SK-N-SH (cell line): ENCODE measurements around the gene S100A6. TPM values are rescaled to one million over a fixed set of nuclear protein-coding genes. Genes with fewer than 3 reads are reported as not detected.

Source experiments
- CTCF ChIA-PET: fragments of 300-600, 350-600 bp; formaldehyde crosslinking; extraction: SDS; loops from one replicate; lab custom pipeline; 2021; lab: Yijun Ruan, JAX
- POLR2A ChIA-PET: fragments of 350-600 bp; sonication (Branson Sonifier 250); formaldehyde crosslinking; extraction: SDS; loops from one replicate; lab custom pipeline; 2020; ENCODE audit warnings: antibody characterized with exemption, inconsistent platforms; lab: Yijun Ruan, JAX
- DNase-seq: peaks from one replicate; pipeline ENCODE4 v3.0.0; 2012
- H2AFZ ChIP-seq: fragments of 200-600 bp; sonication (generic); 2 replicates; pipeline ENCODE4 v1.8.1; 2016; ENCODE audit warnings: antibody characterized with exemption, mild to moderate bottlenecking, low read depth
- H3F3A ChIP-seq: fragments of 200-600 bp; sonication (generic); replicated peaks from 2 replicates; pipeline ENCODE3; 2016; ENCODE audit warnings: antibody characterized with exemption, mild to moderate bottlenecking; ENCODE audit not compliant: insufficient read depth
- H3K27ac ChIP-seq, 2 experiments: fragments of 200-500 bp in 1 of 2; fragments of 200-600 bp in 1 of 2; sonication (Bioruptor generic) in 1 of 2; sonication (generic), shearing (Covaris generic) in 1 of 2; 2 replicates each; pipeline versions ENCODE4 v1.5.1 to v1.6.1; 2014 to 2016; ENCODE audit warnings: low read depth in 2 of 2, inconsistent platforms in 1 of 2, low read length in 1 of 2, mild to moderate bottlenecking in 1 of 2, mixed read lengths in 1 of 2
- H3K27me3 ChIP-seq: fragments of 200-600 bp; sonication (generic), shearing (Covaris generic); 2 replicates; pipeline ENCODE4 v1.6.1; 2016; ENCODE audit warnings: mixed run types; ENCODE audit not compliant: insufficient read depth
- H3K36me3 ChIP-seq, 2 experiments: fragments of 200-500 bp in 1 of 2; fragments of 200-600 bp in 1 of 2; sonication (Bioruptor generic) in 1 of 2; sonication (generic) in 1 of 2; replicated peaks in 1 of 2; 2 replicates each; pipeline versions ENCODE3 to v1.5.1; 2014 to 2016; ENCODE audit warnings: low read length in 1 of 2, mild to moderate bottlenecking in 1 of 2; ENCODE audit not compliant: insufficient read depth in 2 of 2, control insufficient read depth in 1 of 2
- H3K4me1 ChIP-seq, 2 experiments: fragments of 200-500 bp in 1 of 2; fragments of 200-600 bp in 1 of 2; sonication (Bioruptor generic) in 1 of 2; sonication (generic), shearing (Covaris generic) in 1 of 2; 2 replicates each; pipeline versions ENCODE4 v1.5.1 to v1.6.1; 2014 to 2016; ENCODE audit warnings: low read depth in 1 of 2, low read length in 1 of 2, mixed run types in 1 of 2; ENCODE audit not compliant: insufficient read depth in 2 of 2, control insufficient read depth in 1 of 2
- H3K4me2 ChIP-seq: fragments of 200-600 bp; sonication (generic), shearing (Covaris generic); 2 replicates; pipeline ENCODE4 v1.6.1; 2017; ENCODE audit warnings: mixed run types
- H3K4me3 ChIP-seq, 2 experiments: fragments of 200-500 bp in 1 of 2; fragments of 200-600 bp in 1 of 2; sonication (Bioruptor generic) in 1 of 2; sonication (generic), shearing (Covaris generic) in 1 of 2; 2 replicates each; pipeline versions ENCODE4 v1.5.1 to v1.8.1; 2014 to 2016; ENCODE audit warnings: low read depth in 2 of 2, inconsistent platforms in 1 of 2, low read length in 1 of 2, mild to moderate bottlenecking in 1 of 2, mixed read lengths in 1 of 2, moderate library complexity in 1 of 2
- H3K79me2 ChIP-seq: fragments of 200-600 bp; sonication (generic); 2 replicates; pipeline ENCODE4 v1.8.1; 2017; ENCODE audit warnings: mild to moderate bottlenecking; ENCODE audit not compliant: insufficient read depth
- H3K9ac ChIP-seq: fragments of 200-600 bp; sonication (generic); 2 replicates; pipeline ENCODE4 v1.6.1; 2017; ENCODE audit warnings: mixed run types
- H3K9me2 ChIP-seq: fragments of 200-600 bp; sonication (generic); 2 replicates; pipeline ENCODE4 v1.6.1; 2017; ENCODE audit warnings: mixed run types
- H3K9me3 ChIP-seq: fragments of 200-600 bp; sonication (generic); 2 replicates; pipeline ENCODE4 v1.6.1; 2017; ENCODE audit warnings: mixed run types, mild to moderate bottlenecking, moderate library complexity
- H4K20me1 ChIP-seq: fragments of 200-600 bp; sonication (generic); 2 replicates; pipeline ENCODE4 v1.6.1; 2017; ENCODE audit warnings: mild to moderate bottlenecking, mixed run types; ENCODE audit not compliant: insufficient read depth
- ELF1 ChIP-seq: IDR thresholded peaks from 2 replicates; pipeline ENCODE4 v1.4.0; 2012
- EP300 ChIP-seq, 2 experiments: IDR thresholded peaks; 2 replicates each; pipeline versions ENCODE4 v1.4.0 to v1.6.1; 2012; ENCODE audit warnings: borderline replicate concordance in 1 of 2, low read depth in 1 of 2, low read length in 1 of 2
- EZH2phosphoT487 ChIP-seq: fragments of 200-600 bp; sonication (generic); IDR thresholded peaks from 2 replicates; pipeline ENCODE4 v1.6.1; 2017; ENCODE audit warnings: low read depth, mixed run types, mild to moderate bottlenecking, antibody characterized with exemption, moderate library complexity, borderline replicate concordance
- RAD21 ChIP-seq: IDR thresholded peaks from 2 replicates; pipeline ENCODE4 v1.6.1; 2012; ENCODE audit warnings: mild to moderate bottlenecking, low read length
- SIN3A ChIP-seq: IDR thresholded peaks from 2 replicates; pipeline ENCODE4 v1.6.1; 2012; ENCODE audit warnings: low read depth, mild to moderate bottlenecking, low read length, moderate library complexity, borderline replicate concordance
- TAF1 ChIP-seq: IDR thresholded peaks from 2 replicates; pipeline ENCODE4 v1.6.1; 2012; ENCODE audit warnings: low read depth, mild to moderate bottlenecking, low read length, moderate library complexity, borderline replicate concordance
- TCF12 ChIP-seq: IDR thresholded peaks from 2 replicates; pipeline ENCODE4 v1.4.0; 2012
- TEAD4 ChIP-seq: IDR thresholded peaks from 2 replicates; pipeline ENCODE4 v1.4.0; 2012; ENCODE audit warnings: mild to moderate bottlenecking, borderline replicate concordance; ENCODE audit not compliant: insufficient read depth
- WGBS: methylation state at CpG from one replicate; pipeline ENCODE4 v1.1.6; 2017; ENCODE audit warnings: low lambda C conversion rate; 5-methylcytosine and 5-hydroxymethylcytosine counted together
- polyA plus RNA-seq, 3 experiments: library from polyadenylated mRNA; depleted of rRNA; stranded (reverse); fragments of >200 nt; gene quantifications; 2 replicates each; pipeline ENCODE4 v1.2.3, GENCODE V29; 2012
- TF ChIP-seq, protein P1 (sequence below): IDR thresholded peaks from 2 replicates; pipeline ENCODE4 v1.6.1; 2012; ENCODE audit warnings: mild to moderate bottlenecking, low read depth, low read length, moderate library complexity
- TF ChIP-seq, protein P2 (sequence below): IDR thresholded peaks from 2 replicates; pipeline ENCODE4 v1.4.0; 2012; ENCODE audit warnings: low read depth, borderline replicate concordance

S100A6 gene
- polyA plus RNA-seq, 1 of the 3 experiments (the other 2 are of a cell fraction): 895 TPM

GRCh38 chr1:153553830-153554541 lies 18.2 kb upstream of the S100A6 start:
- Histone ChIP-seq H3K9ac (no peak overlapping the region), H3F3A (no peaks in the 10 kb centered on the region), H3K36me3 (no peaks in the 10 kb centered on the region), H3K9me3 (no peaks in the 10 kb centered on the region), H3K4me1 (peaks cover 21 to 22% of the 10 kb centered on the region in 2 experiments; a peak in 3 of 4 replicates), H3K27me3 (no peaks in the 10 kb centered on the region), H3K4me3 (no peak overlapping the region), H3K4me2 (0 out of 2 replicates have a peak overlapping the region, but pooled peaks have one; percentile 13), H2AFZ (peak overlapping the region; percentile 50; the same call in 1 of the 2 replicates), H4K20me1 (no peaks in the 10 kb centered on the region), H3K9me2 (no peaks in the 10 kb centered on the region), H3K27ac (peak overlapping the region; percentile 55 to 71), H3K79me2 (no peaks in the 10 kb centered on the region)
- ChIA-PET CTCF (interaction anchor here (0.7 to 11.8 kb wide), 6 partner anchors 8 to 59 kb away, joined by 3 to 62 read pairs (median 9); no protein-coding TSS in a partner anchor), POLR2A (no interaction called here)
- TF ChIP-seq TCF12: no peak
- TF ChIP-seq, protein P1, sequence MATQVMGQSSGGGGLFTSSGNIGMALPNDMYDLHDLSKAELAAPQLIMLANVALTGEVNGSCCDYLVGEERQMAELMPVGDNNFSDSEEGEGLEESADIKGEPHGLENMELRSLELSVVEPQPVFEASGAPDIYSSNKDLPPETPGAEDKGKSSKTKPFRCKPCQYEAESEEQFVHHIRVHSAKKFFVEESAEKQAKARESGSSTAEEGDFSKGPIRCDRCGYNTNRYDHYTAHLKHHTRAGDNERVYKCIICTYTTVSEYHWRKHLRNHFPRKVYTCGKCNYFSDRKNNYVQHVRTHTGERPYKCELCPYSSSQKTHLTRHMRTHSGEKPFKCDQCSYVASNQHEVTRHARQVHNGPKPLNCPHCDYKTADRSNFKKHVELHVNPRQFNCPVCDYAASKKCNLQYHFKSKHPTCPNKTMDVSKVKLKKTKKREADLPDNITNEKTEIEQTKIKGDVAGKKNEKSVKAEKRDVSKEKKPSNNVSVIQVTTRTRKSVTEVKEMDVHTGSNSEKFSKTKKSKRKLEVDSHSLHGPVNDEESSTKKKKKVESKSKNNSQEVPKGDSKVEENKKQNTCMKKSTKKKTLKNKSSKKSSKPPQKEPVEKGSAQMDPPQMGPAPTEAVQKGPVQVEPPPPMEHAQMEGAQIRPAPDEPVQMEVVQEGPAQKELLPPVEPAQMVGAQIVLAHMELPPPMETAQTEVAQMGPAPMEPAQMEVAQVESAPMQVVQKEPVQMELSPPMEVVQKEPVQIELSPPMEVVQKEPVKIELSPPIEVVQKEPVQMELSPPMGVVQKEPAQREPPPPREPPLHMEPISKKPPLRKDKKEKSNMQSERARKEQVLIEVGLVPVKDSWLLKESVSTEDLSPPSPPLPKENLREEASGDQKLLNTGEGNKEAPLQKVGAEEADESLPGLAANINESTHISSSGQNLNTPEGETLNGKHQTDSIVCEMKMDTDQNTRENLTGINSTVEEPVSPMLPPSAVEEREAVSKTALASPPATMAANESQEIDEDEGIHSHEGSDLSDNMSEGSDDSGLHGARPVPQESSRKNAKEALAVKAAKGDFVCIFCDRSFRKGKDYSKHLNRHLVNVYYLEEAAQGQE: no peak
- no peak for TF ChIP-seq RAD21
- no peak for DNase-seq
- WGBS: 71% methylated on average over 2 of the region's 2 CpGs

DNA sequence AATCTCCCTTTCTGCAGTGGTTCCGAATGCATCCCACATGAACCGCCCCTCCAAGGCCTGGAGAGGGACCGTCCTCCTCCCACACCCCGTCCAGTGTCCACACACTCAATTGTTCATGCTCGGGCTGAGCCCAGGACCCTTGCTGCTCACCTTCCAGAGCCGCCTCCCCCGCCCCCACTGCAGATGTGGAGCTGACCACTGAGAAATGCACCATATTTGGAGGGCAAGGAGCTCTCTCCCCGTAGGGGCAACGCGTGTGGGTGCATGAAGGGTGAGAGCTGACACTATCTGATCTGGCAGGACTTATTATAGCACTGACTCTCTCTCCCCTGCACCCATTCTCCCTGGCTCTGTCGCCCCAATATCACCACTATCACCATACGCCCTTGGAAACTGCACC lies 17.3 kb upstream of the S100A6 start:
- H3K27ac ChIP-seq: peak overlapping the region in 1 of 2 experiments; percentile 55; a peak in 2 of 4 replicates
- no peaks in the 10 kb centered on the region for H3K36me3 ChIP-seq
- H3F3A ChIP-seq: no peaks in the 10 kb centered on the region
- TF ChIP-seq EZH2phosphoT487: no peak
- TF ChIP-seq, protein P1: no peak
- no peak for TF ChIP-seq SIN3A
- TF ChIP-seq EP300 (IDR thresholded peaks at IDR 0.05; ENCODE audit: borderline replicate concordance in 1 of 2, low read depth in 1 of 2, low read length in 1 of 2): no peak
- TF ChIP-seq, protein P2, sequence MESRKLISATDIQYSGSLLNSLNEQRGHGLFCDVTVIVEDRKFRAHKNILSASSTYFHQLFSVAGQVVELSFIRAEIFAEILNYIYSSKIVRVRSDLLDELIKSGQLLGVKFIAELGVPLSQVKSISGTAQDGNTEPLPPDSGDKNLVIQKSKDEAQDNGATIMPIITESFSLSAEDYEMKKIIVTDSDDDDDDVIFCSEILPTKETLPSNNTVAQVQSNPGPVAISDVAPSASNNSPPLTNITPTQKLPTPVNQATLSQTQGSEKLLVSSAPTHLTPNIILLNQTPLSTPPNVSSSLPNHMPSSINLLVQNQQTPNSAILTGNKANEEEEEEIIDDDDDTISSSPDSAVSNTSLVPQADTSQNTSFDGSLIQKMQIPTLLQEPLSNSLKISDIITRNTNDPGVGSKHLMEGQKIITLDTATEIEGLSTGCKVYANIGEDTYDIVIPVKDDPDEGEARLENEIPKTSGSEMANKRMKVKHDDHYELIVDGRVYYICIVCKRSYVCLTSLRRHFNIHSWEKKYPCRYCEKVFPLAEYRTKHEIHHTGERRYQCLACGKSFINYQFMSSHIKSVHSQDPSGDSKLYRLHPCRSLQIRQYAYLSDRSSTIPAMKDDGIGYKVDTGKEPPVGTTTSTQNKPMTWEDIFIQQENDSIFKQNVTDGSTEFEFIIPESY: no peak
- TF ChIP-seq ELF1: no peak
- TF ChIP-seq TEAD4: no peak
- no peak for TF ChIP-seq TAF1
- ChIA-PET POLR2A (no interaction called here), CTCF (interaction anchor here (1.1 to 11.8 kb wide), 7 partner anchors 9 to 199 kb away, joined by 3 to 62 read pairs (median 9); no protein-coding TSS in a partner anchor)
- no peak overlapping the region for H3K4me2 ChIP-seq
- H4K20me1 ChIP-seq: no peaks in the 10 kb centered on the region
- no peaks in the 10 kb centered on the region for H3K9me3 ChIP-seq
- H3K4me3 ChIP-seq: no peak overlapping the region
- H3K9me2 ChIP-seq: no peaks in the 10 kb centered on the region
- peaks cover 29 to 30% of the 10 kb centered on the region in 2 experiments; a peak in 3 of 4 replicates for H3K4me1 ChIP-seq
- H2AFZ ChIP-seq: no peak overlapping the region
- no peaks in the 10 kb centered on the region for H3K27me3 ChIP-seq
- H3K9ac ChIP-seq: no peak overlapping the region
- no peak for DNase-seq
- 99% methylated on average over 12 of the region's 12 CpGs for WGBS
- no peaks in the 10 kb centered on the region for H3K79me2 ChIP-seq
